SK-N-SH treated with all-trans-retinoic acid at 6 μM for 48 hours (cell line): ENCODE data around the gene LUZP1.

Source experiments
- ATAC-seq: fragments of 200-7000 bp; cut with Tn5 transposase; 3 replicates; pipeline ENCODE4 v1.9.1; 2020; ENCODE audit warnings: mild to moderate bottlenecking, moderate library complexity
- ARNTL ChIP-seq: fragments of 450-650 bp; formaldehyde crosslinking; IDR thresholded peaks from 2 replicates; pipeline ENCODE4 v1.5.0; 2020; ENCODE audit warnings: low read depth, mild to moderate bottlenecking, moderate library complexity, borderline replicate concordance
- BACH2 ChIP-seq: fragments of 250-450 bp; sonication (Bioruptor Pico); IDR thresholded peaks from 2 replicates; pipeline ENCODE4 v1.9.0; 2021; ENCODE audit warnings: mild to moderate bottlenecking, borderline replicate concordance
- CREB5 ChIP-seq: fragments of 250-450 bp; sonication (Bioruptor Pico); IDR thresholded peaks from 2 replicates; pipeline ENCODE4 v1.5.1; 2020; ENCODE audit warnings: low read depth, mild to moderate bottlenecking, moderate library complexity
- CSDC2 ChIP-seq: fragments of 250-450 bp; sonication (Bioruptor Pico); IDR thresholded peaks from 2 replicates; pipeline ENCODE4 v1.5.0; 2020; ENCODE audit warnings: mild to moderate bottlenecking, moderate library complexity
- CSRNP3 ChIP-seq: fragments of 250-450 bp; sonication (Bioruptor Pico); IDR thresholded peaks from 2 replicates; pipeline ENCODE4 v1.5.1; 2021; ENCODE audit warnings: mild to moderate bottlenecking, moderate library complexity
- ESRRG ChIP-seq: fragments of 250-450 bp; sonication (Bioruptor Pico); IDR thresholded peaks from 2 replicates; pipeline ENCODE4 v1.6.1; 2021; ENCODE audit warnings: mild to moderate bottlenecking
- GLIS3 ChIP-seq: fragments of 250-450 bp; sonication (Bioruptor Pico); IDR thresholded peaks from 2 replicates; pipeline ENCODE4 v1.5.0; 2020; ENCODE audit warnings: mild to moderate bottlenecking, moderate library complexity
- ISL1 ChIP-seq: fragments of 250-450 bp; sonication (Bioruptor Pico); IDR thresholded peaks from 2 replicates; pipeline ENCODE4 v2.1.2; 2022; ENCODE audit warnings: mild to moderate bottlenecking, moderate library complexity
- OSR1 ChIP-seq: fragments of 250-450 bp; sonication (Bioruptor Pico); IDR thresholded peaks from 2 replicates; pipeline ENCODE4 v1.8.0; 2022; ENCODE audit warnings: moderate library complexity, mild to moderate bottlenecking, inconsistent platforms
- PATZ1 ChIP-seq: fragments of 250-450 bp; sonication (Bioruptor Pico); IDR thresholded peaks from 2 replicates; pipeline ENCODE4 v1.8.0; 2020; ENCODE audit warnings: mild to moderate bottlenecking, moderate library complexity, borderline replicate concordance
- POU6F1 ChIP-seq: fragments of 250-450 bp; sonication (Bioruptor Pico); IDR thresholded peaks from 2 replicates; pipeline ENCODE4 v1.8.0; 2021; ENCODE audit warnings: low read depth, mild to moderate bottlenecking, moderate library complexity, borderline replicate concordance
- PPARA ChIP-seq: fragments of 250-450 bp; sonication (Bioruptor Pico); IDR thresholded peaks from 2 replicates; pipeline ENCODE4 v1.5.0; 2020; ENCODE audit warnings: mild to moderate bottlenecking, borderline replicate concordance
- RARB ChIP-seq: fragments of 250-450 bp; sonication (Bioruptor Pico); IDR thresholded peaks from 2 replicates; pipeline ENCODE4 v1.8.0; 2021; ENCODE audit warnings: mild to moderate bottlenecking, moderate library complexity
- SNAI2 ChIP-seq: fragments of 250-450 bp; sonication (Bioruptor Pico); IDR thresholded peaks from 2 replicates; pipeline ENCODE4 v1.5.0; 2020; ENCODE audit warnings: mild to moderate bottlenecking, moderate library complexity
- TCF4 ChIP-seq: fragments of 250-450 bp; sonication (Bioruptor Pico); IDR thresholded peaks from 2 replicates; pipeline ENCODE4 v1.8.0; 2021; ENCODE audit warnings: mild to moderate bottlenecking, moderate library complexity, borderline replicate concordance
- TOX ChIP-seq: fragments of 250-450 bp; sonication (Bioruptor Pico); IDR thresholded peaks from 2 replicates; pipeline ENCODE4 v1.8.0; 2021; ENCODE audit warnings: mild to moderate bottlenecking, moderate library complexity, borderline replicate concordance
- TSHZ2 ChIP-seq: fragments of 250-450 bp; sonication (Bioruptor Pico); IDR thresholded peaks from 2 replicates; pipeline ENCODE4 v1.5.0; 2020; ENCODE audit warnings: mild to moderate bottlenecking, moderate library complexity
- ZC3H10 ChIP-seq: fragments of 250-450 bp; sonication (Bioruptor Pico); IDR thresholded peaks from 2 replicates; pipeline ENCODE4 v1.5.1; 2021; ENCODE audit warnings: mild to moderate bottlenecking, moderate library complexity
- ZFP3 ChIP-seq: fragments of 250-450 bp; sonication (Bioruptor Pico); IDR thresholded peaks from 2 replicates; pipeline ENCODE4 v1.5.0; 2020; ENCODE audit warnings: mild to moderate bottlenecking, moderate library complexity
- ZFP30 ChIP-seq: fragments of 450-650 bp; formaldehyde crosslinking; IDR thresholded peaks from 2 replicates; pipeline ENCODE4 v1.5.0; 2022; ENCODE audit warnings: mild to moderate bottlenecking, moderate library complexity
- ZNF565 ChIP-seq: fragments of 450-650 bp; formaldehyde crosslinking; conservative IDR thresholded peaks from 2 replicates; pipeline ENCODE4 v1.5.0; 2020; ENCODE audit warnings: low read depth, mild to moderate bottlenecking, moderate library complexity
- ZNF70 ChIP-seq: fragments of 450-650 bp; formaldehyde crosslinking; IDR thresholded peaks from 2 replicates; pipeline ENCODE4 v1.5.0; 2020; ENCODE audit warnings: mild to moderate bottlenecking, moderate library complexity
- ZNF8 ChIP-seq: fragments of 450-650 bp; formaldehyde crosslinking; IDR thresholded peaks from 2 replicates; pipeline ENCODE4 v1.5.0; 2020; ENCODE audit warnings: mild to moderate bottlenecking, moderate library complexity

The LUZP1 gene

GRCh38 chr1:23169195-23169575 is 529 bp upstream of the LUZP1 start:
- TF ChIP-seq CSDC2 (CRISPR knock-in tag) (no peak), ZNF565 (CRISPR knock-in tag) (no peak), ZFP3 (CRISPR knock-in tag) (no peak), TCF4 (CRISPR knock-in tag) (no peak), RARB (CRISPR knock-in tag) (no peak), ZNF8 (no peak), CREB5 (no peak), ARNTL (CRISPR knock-in tag) (no peak), ZNF70 (CRISPR knock-in tag) (no peak), TOX (CRISPR knock-in tag) (no peak), POU6F1 (CRISPR knock-in tag) (no peak), GLIS3 (no peak), BACH2 (CRISPR knock-in tag) (no peak), ISL1 (no peak), ZFP30 (CRISPR knock-in tag) (no peak), PPARA (CRISPR knock-in tag) (no peak), TSHZ2 (CRISPR knock-in tag) (no peak)
- ATAC-seq: no peak

- peak; percentile 53 for ATAC-seq
- TF ChIP-seq ZFP30 (CRISPR knock-in tag) (no peak), BACH2 (CRISPR knock-in tag) (no peak), POU6F1 (CRISPR knock-in tag) (no peak), ZC3H10 (no peak), OSR1 (CRISPR knock-in tag) (no peak), ARNTL (CRISPR knock-in tag) (no peak), TSHZ2 (CRISPR knock-in tag) (no peak), GLIS3 (no peak), CSRNP3 (CRISPR knock-in tag) (no peak), ZNF70 (CRISPR knock-in tag) (no peak), TCF4 (CRISPR knock-in tag) (no peak), ESRRG (CRISPR knock-in tag) (no peak), RARB (CRISPR knock-in tag) (no peak), ZNF565 (CRISPR knock-in tag) (no peak), ZFP3 (CRISPR knock-in tag) (no peak), SNAI2 (no peak), ZNF8 (no peak), TOX (CRISPR knock-in tag) (no peak), PPARA (CRISPR knock-in tag) (no peak), PATZ1 (no peak)
Measured at GRCh38 chr1:23168079-23168444, 594 bp downstream of the LUZP1 start.
